Neural progenitor cell (in vitro differentiated cells): Measurements from ENCODE around the gene VWA2. TPM values are rescaled to one million over a fixed set of nuclear protein-coding genes. Genes with fewer than 3 reads are reported as not detected.

ENCODE experiments used
- DNase-seq: peaks from one replicate; pipeline ENCODE4 v3.0.0-alpha.2; 2016; ENCODE audit warnings: low spot score
- H2AFZ ChIP-seq: fragments of 200-600 bp; sonication (generic); replicated peaks from 2 replicates; pipeline ENCODE4 v1.6.1; 2016; ENCODE audit warnings: antibody characterized with exemption
- H3F3A ChIP-seq: fragments of 200-600 bp; sonication (generic); 2 replicates; pipeline ENCODE4 v1.6.1; 2016; ENCODE audit warnings: antibody characterized with exemption, low read depth
- H3K27ac ChIP-seq: fragments of 200-600 bp; sonication (generic); 2 replicates; pipeline ENCODE4 v1.5.1; 2016; ENCODE audit warnings: mild to moderate bottlenecking
- H3K27me3 ChIP-seq: fragments of 200-600 bp; sonication (generic); 2 replicates; pipeline ENCODE4 v1.6.1; 2016; ENCODE audit warnings: mild to moderate bottlenecking, moderate library complexity
- H3K36me3 ChIP-seq: fragments of 200-600 bp; sonication (generic); 2 replicates; pipeline ENCODE4 v1.5.1; 2016
- H3K4me1 ChIP-seq: fragments of 200-600 bp; sonication (generic); 2 replicates; pipeline ENCODE4 v1.6.1; 2016; ENCODE audit warnings: mixed run types
- H3K4me2 ChIP-seq: fragments of 200-600 bp; sonication (generic); 2 replicates; pipeline ENCODE4 v1.6.1; 2016
- H3K4me3 ChIP-seq: fragments of 200-600 bp; sonication (generic); 2 replicates; pipeline ENCODE4 v1.5.1; 2016
- H3K79me2 ChIP-seq: fragments of 200-600 bp; sonication (generic); 2 replicates; pipeline ENCODE4 v1.6.1; 2016; ENCODE audit warnings: low read depth
- H3K9ac ChIP-seq: fragments of 200-600 bp; sonication (generic); 2 replicates; pipeline ENCODE4 v1.6.1; 2016
- H3K9me3 ChIP-seq: fragments of 200-600 bp; sonication (generic); 2 replicates; pipeline ENCODE4 v1.5.1; 2016; ENCODE audit warnings: low read depth
- H4K20me1 ChIP-seq: fragments of 200-600 bp; sonication (generic); 2 replicates; pipeline ENCODE4 v1.6.1; 2016; ENCODE audit warnings: low read depth
- H3K27ac Mint-ChIP-seq: 3 replicates; pipeline ENCODE4 v1.8.0; 2021; ENCODE audit warnings: mixed read lengths
- H3K27me3 Mint-ChIP-seq: 2 replicates; pipeline ENCODE4 v1.8.0; 2022; ENCODE audit warnings: low read depth, mild to moderate bottlenecking, inconsistent platforms, moderate library complexity, mixed read lengths; ENCODE audit not compliant: insufficient read depth
- H3K36me3 Mint-ChIP-seq: 3 replicates; pipeline ENCODE4 v1.8.0; 2021; ENCODE audit warnings: mixed read lengths
- H3K4me1 Mint-ChIP-seq: 3 replicates; pipeline ENCODE4 v1.8.0; 2021; ENCODE audit warnings: mixed read lengths
- H3K4me3 Mint-ChIP-seq: 3 replicates; pipeline ENCODE4 v1.8.0; 2021; ENCODE audit warnings: mild to moderate bottlenecking, moderate library complexity, mixed read lengths
- H3K9me3 Mint-ChIP-seq: 3 replicates; pipeline ENCODE4 v1.8.0; 2020; ENCODE audit warnings: mixed read lengths
- EZH2 ChIP-seq: fragments of 200-600 bp; sonication (generic); IDR thresholded peaks from 2 replicates; pipeline ENCODE4 v1.6.1; 2017; ENCODE audit warnings: antibody characterized with exemption, mild to moderate bottlenecking, moderate library complexity
- EZH2phosphoT487 ChIP-seq: fragments of 200-600 bp; sonication (generic); IDR thresholded peaks from 2 replicates; pipeline ENCODE4 v1.6.1; 2017; ENCODE audit warnings: antibody characterized with exemption
- total RNA-seq: library from RNA; depleted of rRNA; stranded (reverse); fragments of >200 nt; gene quantifications from 2 replicates; pipeline ENCODE4 v1.2.3, GENCODE V29; 2015; ENCODE audit warnings: low replicate concordance
- TF ChIP-seq, protein P1 (sequence below): fragments of 200-600 bp; sonication (generic); IDR thresholded peaks from 2 replicates; pipeline ENCODE4 v1.5.1; 2017; ENCODE audit warnings: antibody characterized with exemption, mild to moderate bottlenecking

The VWA2 gene
- total RNA-seq, 1 donor from 2014 or later = not detected

DNA sequence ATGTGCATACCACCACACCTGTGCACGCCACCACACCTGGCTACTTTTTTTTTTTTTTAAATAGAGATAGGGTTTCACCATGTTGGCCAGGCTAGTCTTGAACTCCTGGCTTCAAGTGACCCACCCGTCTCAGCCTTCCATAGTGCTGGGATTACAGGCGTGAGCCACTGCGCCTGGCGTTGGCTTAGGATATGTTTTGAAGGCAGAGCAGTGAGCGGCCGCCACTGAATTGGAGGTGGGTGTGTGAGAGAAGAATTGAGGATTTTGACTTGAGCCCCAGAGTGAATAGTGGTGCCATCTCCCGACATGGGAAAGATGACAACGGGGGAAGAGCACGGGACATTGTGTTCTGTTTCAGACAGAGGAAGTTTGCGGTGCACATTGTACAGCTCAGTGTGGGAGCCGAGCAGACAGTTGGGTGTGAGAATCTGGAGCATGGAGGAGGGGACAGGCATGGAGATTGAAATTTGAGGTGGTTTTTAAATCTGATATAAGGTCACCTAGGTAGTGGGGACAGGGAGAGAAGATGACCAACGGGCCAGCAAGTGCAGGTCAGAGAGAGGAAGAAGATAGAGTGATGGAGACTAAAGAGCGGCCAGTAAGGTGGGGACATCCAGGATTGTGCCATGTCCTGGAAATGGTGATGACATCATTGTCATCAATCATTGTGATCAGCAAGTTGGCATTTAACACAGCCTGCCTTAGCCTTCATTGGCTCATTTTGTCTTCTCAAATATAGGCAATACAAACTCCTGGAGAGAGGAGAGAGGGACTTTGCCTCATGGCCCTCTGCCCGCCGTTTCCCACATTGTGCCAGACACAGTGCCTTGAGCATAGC, 35.8 kb downstream of the VWA2 start:
- no peaks in the 10 kb centered on the region for H4K20me1 ChIP-seq
- TF ChIP-seq, protein P1, sequence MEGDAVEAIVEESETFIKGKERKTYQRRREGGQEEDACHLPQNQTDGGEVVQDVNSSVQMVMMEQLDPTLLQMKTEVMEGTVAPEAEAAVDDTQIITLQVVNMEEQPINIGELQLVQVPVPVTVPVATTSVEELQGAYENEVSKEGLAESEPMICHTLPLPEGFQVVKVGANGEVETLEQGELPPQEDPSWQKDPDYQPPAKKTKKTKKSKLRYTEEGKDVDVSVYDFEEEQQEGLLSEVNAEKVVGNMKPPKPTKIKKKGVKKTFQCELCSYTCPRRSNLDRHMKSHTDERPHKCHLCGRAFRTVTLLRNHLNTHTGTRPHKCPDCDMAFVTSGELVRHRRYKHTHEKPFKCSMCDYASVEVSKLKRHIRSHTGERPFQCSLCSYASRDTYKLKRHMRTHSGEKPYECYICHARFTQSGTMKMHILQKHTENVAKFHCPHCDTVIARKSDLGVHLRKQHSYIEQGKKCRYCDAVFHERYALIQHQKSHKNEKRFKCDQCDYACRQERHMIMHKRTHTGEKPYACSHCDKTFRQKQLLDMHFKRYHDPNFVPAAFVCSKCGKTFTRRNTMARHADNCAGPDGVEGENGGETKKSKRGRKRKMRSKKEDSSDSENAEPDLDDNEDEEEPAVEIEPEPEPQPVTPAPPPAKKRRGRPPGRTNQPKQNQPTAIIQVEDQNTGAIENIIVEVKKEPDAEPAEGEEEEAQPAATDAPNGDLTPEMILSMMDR = no peak
- TF ChIP-seq EZH2phosphoT487 (no peak), EZH2 (no peak)

GRCh38 chr10:114276066-114276465, 37.0 kb downstream of the VWA2 start:
- TF ChIP-seq EZH2phosphoT487 (no peak), EZH2 (no peak)
- TF ChIP-seq, protein P1 = no peak
- no peaks in the 10 kb centered on the region for H3K4me1 Mint-ChIP-seq

More for the DNA sequence above, 35.8 kb downstream of the VWA2 start:
- Histone ChIP-seq H3K4me1 (no peaks in the 10 kb centered on the region), H3K79me2 (no peaks in the 10 kb centered on the region), H3F3A (no peaks in the 10 kb centered on the region), H2AFZ (no peak overlapping the region), H3K9ac (no peak overlapping the region), H3K4me3 (no peak overlapping the region), H3K36me3 (no peaks in the 10 kb centered on the region), H3K27ac (no peak overlapping the region), H3K27me3 (no peaks in the 10 kb centered on the region), H3K4me2 (no peak overlapping the region), H3K9me3 (no peaks in the 10 kb centered on the region)
- no peak overlapping the region for H3K27ac Mint-ChIP-seq
- H3K4me1 Mint-ChIP-seq = no peaks in the 10 kb centered on the region
- H3K36me3 Mint-ChIP-seq = no peaks in the 10 kb centered on the region
- H3K27me3 Mint-ChIP-seq = peaks cover 7% of the 10 kb centered on the region
- no peak for DNase-seq
- H3K9me3 Mint-ChIP-seq = peaks cover 3% of the 10 kb centered on the region
- no peak overlapping the region for H3K4me3 Mint-ChIP-seq

DNA sequence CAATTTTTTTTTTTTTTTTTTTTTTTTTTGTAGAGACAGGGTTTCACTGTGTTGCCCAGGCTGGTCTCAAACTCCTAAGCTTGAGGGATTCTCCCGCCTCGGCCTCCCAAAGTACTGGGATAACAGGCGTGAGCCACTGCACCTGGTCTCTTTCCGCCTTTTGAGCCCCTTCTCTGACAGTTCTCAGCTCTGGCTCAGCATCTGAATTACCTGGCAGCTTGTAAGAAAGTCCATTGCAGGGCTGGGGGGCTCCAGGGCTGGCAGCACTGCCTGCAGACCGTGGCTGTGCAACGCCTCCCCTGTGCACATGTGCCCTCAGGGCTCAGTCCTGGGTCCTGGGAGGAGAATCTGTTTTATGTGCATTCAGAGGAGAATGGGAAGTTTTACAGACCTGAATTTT, 37.6 kb downstream of the VWA2 start:
- no peaks in the 10 kb centered on the region for H3K4me1 ChIP-seq

More at GRCh38 chr10:114276066-114276465, 37.0 kb downstream of the VWA2 start:
- Histone ChIP-seq H3K9me3 (no peaks in the 10 kb centered on the region), H3K27ac (no peak overlapping the region), H3K9ac (no peak overlapping the region), H3K36me3 (no peaks in the 10 kb centered on the region), H3K4me1 (no peaks in the 10 kb centered on the region), H3K4me3 (no peak overlapping the region), H3K79me2 (no peaks in the 10 kb centered on the region), H3K4me2 (no peak overlapping the region), H2AFZ (no peak overlapping the region), H3F3A (no peaks in the 10 kb centered on the region), H4K20me1 (no peaks in the 10 kb centered on the region), H3K27me3 (no peaks in the 10 kb centered on the region)
- H3K9me3 Mint-ChIP-seq = peaks cover 3% of the 10 kb centered on the region
- no peak for DNase-seq
- no peak overlapping the region for H3K27ac Mint-ChIP-seq
- H3K36me3 Mint-ChIP-seq = no peaks in the 10 kb centered on the region
- peaks cover 7% of the 10 kb centered on the region for H3K27me3 Mint-ChIP-seq
- H3K4me3 Mint-ChIP-seq = no peak overlapping the region

More for the DNA sequence above, 37.6 kb downstream of the VWA2 start:
- Histone ChIP-seq H3K79me2 (no peaks in the 10 kb centered on the region), H3K27ac (no peak overlapping the region), H3K36me3 (no peaks in the 10 kb centered on the region), H3F3A (no peaks in the 10 kb centered on the region), H3K27me3 (no peaks in the 10 kb centered on the region), H3K9me3 (no peaks in the 10 kb centered on the region), H4K20me1 (no peaks in the 10 kb centered on the region), H3K4me2 (no peak overlapping the region), H3K4me3 (no peak overlapping the region), H3K9ac (no peak overlapping the region), H2AFZ (no peak overlapping the region)
- TF ChIP-seq EZH2 = no peak
- no peak for TF ChIP-seq EZH2phosphoT487
- TF ChIP-seq, protein P1 = no peak
- H3K4me1 Mint-ChIP-seq = no peaks in the 10 kb centered on the region
- no peak overlapping the region for H3K27ac Mint-ChIP-seq
- H3K4me3 Mint-ChIP-seq = no peak overlapping the region
- no peaks in the 10 kb centered on the region for H3K36me3 Mint-ChIP-seq
- peaks cover 3% of the 10 kb centered on the region for H3K9me3 Mint-ChIP-seq
- peaks cover 7% of the 10 kb centered on the region for H3K27me3 Mint-ChIP-seq
- no peak for DNase-seq
